Transverse colon (tissue), 4 donors: Measurements from ENCODE around the gene RGS7. TPM values are rescaled to one million over a fixed set of nuclear protein-coding genes. Genes with fewer than 3 reads are reported as not detected.
"Not testable (repeated sequence)": the region's sequence is repeated elsewhere in the genome, so short reads cannot be mapped to it uniquely, and the experiment has no call there.

Experiments used
- DNase-seq: peaks from one replicate; pipeline ENCODE4 v3.0.0-alpha.2; 2019
- H3K27ac ChIP-seq, 4 donors: fragments of 200-600 bp; sonication (generic); 2 replicates each; pipeline ENCODE4 v1.5.1; 2016 to 2018; ENCODE audit warnings: inconsistent platforms in 4 of 4
- H3K27me3 ChIP-seq: fragments of 200-600 bp; sonication (generic); 2 replicates; pipeline ENCODE4 v1.5.1; 2017; ENCODE audit warnings: inconsistent platforms
- H3K36me3 ChIP-seq, 4 donors: fragments of 200-600 bp; sonication (generic); 2 replicates each; pipeline ENCODE4 v1.5.1; 2017 to 2019; ENCODE audit warnings: inconsistent platforms in 4 of 4
- H3K4me1 ChIP-seq, 4 donors: fragments of 200-600 bp; sonication (generic); 2 replicates each; pipeline ENCODE4 v1.5.1; 2017 to 2020; ENCODE audit warnings: inconsistent platforms in 4 of 4
- H3K4me3 ChIP-seq, 4 donors: fragments of 200-600 bp; sonication (generic); 1 replicate in 1 of 4; 2 replicates in 3 of 4; pipeline versions ENCODE4 v1.5.1 to v1.6.1; 2017 to 2019; ENCODE audit warnings: inconsistent platforms in 4 of 4
- H3K9me3 ChIP-seq, 2 donors: fragments of 200-600 bp; sonication (generic); 2 replicates each; pipeline ENCODE4 v1.5.1; 2017 to 2019; ENCODE audit warnings: inconsistent platforms in 2 of 2
- EP300 ChIP-seq: sonication (generic); formaldehyde crosslinking; IDR thresholded peaks from one replicate; pipeline ENCODE4 v1.6.1; 2017; ENCODE audit warnings: antibody characterized with exemption, low read depth
- POLR2A ChIP-seq: fragments of 450-650 bp; IDR thresholded peaks from one replicate; pipeline ENCODE4 v1.6.1; 2016; ENCODE audit warnings: antibody characterized with exemption, mild to moderate bottlenecking, moderate library complexity
- POLR2AphosphoS5 ChIP-seq, 3 donors: sonication (generic); formaldehyde crosslinking; IDR thresholded peaks; one replicate each; pipeline ENCODE4 v1.6.1; 2016; ENCODE audit warnings: antibody characterized with exemption in 3 of 3
- WGBS, 2 donors: methylation state at CpG; one replicate each; pipeline ENCODE4 v1.1.5; 2018; ENCODE audit warnings: low coverage in 1 of 2; 5-methylcytosine and 5-hydroxymethylcytosine counted together
- in situ Hi-C, 4 donors: fragments of 200-750 bp; cut with MboI; loops; one replicate each; pipeline versions ENCODE4 v1.15.0 to v1.15.1; 2017; ENCODE audit warnings: low sequenced_read_pairs in 3 of 4, low pct_ligation_motif_present in 1 of 4, low pct_unique_long_range_greater_than_20kb in 1 of 4
- intact Hi-C: fragments of 100-400 bp; cut with DNase I; formaldehyde crosslinking; loops from one replicate; pipeline ENCODE4 v1.15.1; 2023; ENCODE audit warnings: low total_unique reads
- total RNA-seq, 4 donors: library from RNA; depleted of rRNA; stranded (reverse); fragments of >200 nt; gene quantifications; one replicate each; pipeline ENCODE4 v1.1.0, GENCODE V29; 2016
- TF ChIP-seq, protein P1 (sequence below), 5 experiments: fragments of 200-600 bp in 3 of 5; fragments of 450-650 bp in 2 of 5; sonication (generic) in 3 of 5; IDR thresholded peaks; 1 replicate in 2 of 5; 2 replicates in 3 of 5; pipeline ENCODE4 v1.5.1; 2016 to 2017; ENCODE audit warnings: antibody characterized with exemption in 5 of 5, inconsistent platforms in 3 of 5, mild to moderate bottlenecking in 2 of 5, moderate library complexity in 1 of 5

Gene RGS7
- total RNA-seq, 4 donors from 2014 or later: 1.5 to 2.0 TPM; not detected in 2

DNA sequence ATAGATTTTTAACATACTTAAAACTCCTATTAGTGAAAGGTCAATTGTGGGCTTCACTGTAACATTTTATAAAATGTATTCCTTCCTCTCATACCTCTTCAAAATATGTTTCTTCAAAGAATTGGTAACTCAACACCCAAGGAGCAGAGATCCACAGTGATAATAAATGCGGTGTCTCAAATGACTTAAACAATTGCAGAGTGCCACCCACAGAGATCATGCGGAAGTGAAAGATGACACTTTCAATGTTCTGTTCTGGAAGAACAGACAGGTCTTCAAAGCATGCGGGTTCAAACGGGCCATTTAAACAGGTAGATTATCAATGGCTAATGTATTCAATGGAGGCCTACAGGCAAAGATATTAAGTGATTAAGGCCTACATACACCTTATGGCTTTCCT, 588.0 kb downstream of the RGS7 start:
- TF ChIP-seq POLR2AphosphoS5 (IDR thresholded peaks at IDR 0.05) (no peak), POLR2A (no peak), EP300 (no peak)
- TF ChIP-seq, protein P1, sequence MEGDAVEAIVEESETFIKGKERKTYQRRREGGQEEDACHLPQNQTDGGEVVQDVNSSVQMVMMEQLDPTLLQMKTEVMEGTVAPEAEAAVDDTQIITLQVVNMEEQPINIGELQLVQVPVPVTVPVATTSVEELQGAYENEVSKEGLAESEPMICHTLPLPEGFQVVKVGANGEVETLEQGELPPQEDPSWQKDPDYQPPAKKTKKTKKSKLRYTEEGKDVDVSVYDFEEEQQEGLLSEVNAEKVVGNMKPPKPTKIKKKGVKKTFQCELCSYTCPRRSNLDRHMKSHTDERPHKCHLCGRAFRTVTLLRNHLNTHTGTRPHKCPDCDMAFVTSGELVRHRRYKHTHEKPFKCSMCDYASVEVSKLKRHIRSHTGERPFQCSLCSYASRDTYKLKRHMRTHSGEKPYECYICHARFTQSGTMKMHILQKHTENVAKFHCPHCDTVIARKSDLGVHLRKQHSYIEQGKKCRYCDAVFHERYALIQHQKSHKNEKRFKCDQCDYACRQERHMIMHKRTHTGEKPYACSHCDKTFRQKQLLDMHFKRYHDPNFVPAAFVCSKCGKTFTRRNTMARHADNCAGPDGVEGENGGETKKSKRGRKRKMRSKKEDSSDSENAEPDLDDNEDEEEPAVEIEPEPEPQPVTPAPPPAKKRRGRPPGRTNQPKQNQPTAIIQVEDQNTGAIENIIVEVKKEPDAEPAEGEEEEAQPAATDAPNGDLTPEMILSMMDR (IDR thresholded peaks at IDR 0.05): no peak
- in situ Hi-C loops (no loop called here), intact Hi-C loops (no loop called here)
- Histone ChIP-seq H3K27ac (no peak overlapping the region), H3K27me3 (no peaks in the 10 kb centered on the region), H3K4me1 (no peaks in the 10 kb centered on the region), H3K9me3 (no peaks in the 10 kb centered on the region), H3K36me3 (no peaks in the 10 kb centered on the region), H3K4me3 (no peak overlapping the region)
- no peak for DNase-seq
- WGBS, 2 donors: 79 to 83% methylated on average over 4 of the region's 4 CpGs

DNA sequence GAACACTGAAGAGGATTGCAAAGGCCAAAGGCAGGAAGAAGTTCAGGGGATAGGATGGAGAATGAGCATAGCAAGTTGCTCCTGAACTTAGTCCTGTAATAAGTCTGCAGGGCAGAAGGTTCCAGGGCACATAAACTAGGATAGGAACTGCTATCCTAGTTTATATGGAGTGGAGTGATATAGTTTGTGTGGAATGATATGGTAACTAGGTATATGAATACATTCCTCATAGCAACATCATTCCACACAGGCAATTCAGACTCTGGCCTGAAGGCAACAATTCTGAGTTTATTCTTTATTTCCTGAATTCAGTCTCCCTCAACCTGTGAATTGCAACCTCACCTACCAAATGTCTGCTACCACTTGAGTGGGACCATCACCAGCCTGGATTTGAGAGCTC, 590.2 kb downstream of the RGS7 start:
- H3K4me1 ChIP-seq: no peaks in the 10 kb centered on the region
- no peaks in the 10 kb centered on the region for H3K36me3 ChIP-seq
- TF ChIP-seq POLR2A (no peak), EP300 (no peak), POLR2AphosphoS5 (IDR thresholded peaks at IDR 0.05) (no peak)
- TF ChIP-seq, protein P1 (IDR thresholded peaks at IDR 0.05): no peak
- no peaks in the 10 kb centered on the region for H3K27me3 ChIP-seq
- no peak overlapping the region for H3K27ac ChIP-seq
- intact Hi-C loops (no loop called here), in situ Hi-C loops (no loop called here)
- H3K4me3 ChIP-seq: no peak overlapping the region
- H3K9me3 ChIP-seq: no peaks in the 10 kb centered on the region
- no peak for DNase-seq

DNA sequence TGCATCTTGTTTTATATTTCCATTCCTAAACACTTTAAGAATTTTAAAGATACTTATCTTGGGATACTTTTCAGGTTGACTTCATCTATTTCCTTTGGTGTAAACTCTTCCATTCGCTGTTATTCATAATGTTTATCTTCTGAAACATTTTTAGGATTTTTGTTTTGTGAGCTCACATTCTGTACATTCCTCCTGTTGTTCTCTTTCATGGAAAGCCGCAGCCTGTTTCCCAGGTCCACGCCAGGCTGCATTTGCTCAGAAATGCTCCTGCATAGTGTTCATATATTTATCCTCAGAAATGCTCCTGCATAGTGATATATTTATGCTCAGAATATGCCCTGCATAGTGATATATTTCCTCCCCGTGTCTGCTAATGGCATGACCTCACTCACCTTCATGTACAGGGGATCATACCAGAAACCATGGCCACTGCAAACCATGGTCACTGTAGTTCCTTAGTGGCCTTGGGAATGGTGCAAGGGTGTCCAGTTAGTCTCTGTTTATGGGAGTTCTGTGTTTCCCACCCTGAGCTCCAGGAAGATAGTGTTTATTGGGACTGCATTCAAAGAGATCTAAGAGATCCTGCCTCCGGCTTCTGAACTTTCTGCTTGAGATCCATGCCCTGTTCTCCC, 591.2 kb downstream of the RGS7 start:
- TF ChIP-seq, protein P1 (IDR thresholded peaks at IDR 0.05): no peak
- TF ChIP-seq POLR2A (no peak), POLR2AphosphoS5 (IDR thresholded peaks at IDR 0.05) (no peak), EP300 (no peak)
- intact Hi-C loops (no loop called here), in situ Hi-C loops (no loop called here)
- Histone ChIP-seq H3K27me3 (no peaks in the 10 kb centered on the region), H3K4me3 (no peak overlapping the region), H3K27ac (no peak overlapping the region), H3K36me3 (no peaks in the 10 kb centered on the region), H3K9me3 (no peaks in the 10 kb centered on the region), H3K4me1 (no peaks in the 10 kb centered on the region)
- WGBS, 2 donors: 57 to 66% methylated on average over 5 of the region's 5 CpGs
- DNase-seq: no peak

DNA sequence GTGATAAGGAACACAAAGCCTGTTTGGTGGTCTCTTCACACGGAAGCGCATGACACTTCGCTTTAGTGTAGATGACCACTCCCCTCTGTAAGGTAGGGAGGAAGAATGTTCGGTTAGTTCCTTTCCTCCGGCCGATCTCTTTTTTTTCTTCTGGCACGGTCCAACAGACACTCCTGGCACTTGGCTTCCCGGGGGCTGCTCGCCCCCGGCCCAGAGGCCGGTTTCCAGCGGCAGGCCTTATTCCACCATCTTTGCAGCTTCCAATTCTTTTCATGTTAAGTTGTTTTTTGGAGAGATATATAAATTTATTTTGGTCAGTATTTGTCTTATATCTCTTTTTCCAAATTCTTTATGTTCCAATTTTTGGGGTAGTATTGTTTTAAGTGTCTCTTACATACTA, 593.2 kb downstream of the RGS7 start:
- in situ Hi-C loops: no loop called here
- 90 to 95% methylated on average over 9 to 12 of the region's 12 CpGs for WGBS, 2 donors
- intact Hi-C loops: no loop called here

DNA sequence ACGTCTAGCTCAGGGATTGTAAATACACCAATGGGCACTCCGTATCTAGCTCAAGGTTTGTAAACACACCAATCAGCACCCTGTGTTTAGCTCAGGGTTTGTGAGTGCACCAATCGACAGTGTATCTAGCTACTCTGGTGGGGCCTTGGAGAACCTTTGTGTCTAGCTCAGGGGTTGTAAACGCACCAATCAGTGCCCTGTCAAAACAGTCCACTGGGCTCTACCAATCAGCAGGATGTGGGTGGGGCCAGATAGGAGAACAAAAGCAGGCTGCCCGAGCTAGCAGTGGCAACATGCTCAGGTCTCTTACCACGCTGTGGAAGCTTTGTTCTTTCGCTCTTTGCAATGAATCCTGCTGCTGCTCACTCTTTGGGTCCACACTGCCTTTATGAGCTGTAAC, 593.9 kb downstream of the RGS7 start:
- H3K27ac ChIP-seq, in situ Hi-C loops, H3K4me1 ChIP-seq, H3K9me3 ChIP-seq, H3K27me3 ChIP-seq, H3K36me3 ChIP-seq, DNase-seq, H3K4me3 ChIP-seq, intact Hi-C loops: not testable (repeated sequence)
- 95 to 100% methylated on average over 2 to 7 of the region's 7 CpGs for WGBS, 2 donors

More for the DNA sequence above, 593.2 kb downstream of the RGS7 start:
- no peak for DNase-seq
- Histone ChIP-seq H3K36me3 (no peaks in the 10 kb centered on the region), H3K4me1 (no peaks in the 10 kb centered on the region), H3K9me3 (no peaks in the 10 kb centered on the region), H3K27ac (no peak overlapping the region), H3K27me3 (no peaks in the 10 kb centered on the region), H3K4me3 (no peak overlapping the region)
- TF ChIP-seq POLR2A: no peak
- TF ChIP-seq EP300: no peak

DNA sequence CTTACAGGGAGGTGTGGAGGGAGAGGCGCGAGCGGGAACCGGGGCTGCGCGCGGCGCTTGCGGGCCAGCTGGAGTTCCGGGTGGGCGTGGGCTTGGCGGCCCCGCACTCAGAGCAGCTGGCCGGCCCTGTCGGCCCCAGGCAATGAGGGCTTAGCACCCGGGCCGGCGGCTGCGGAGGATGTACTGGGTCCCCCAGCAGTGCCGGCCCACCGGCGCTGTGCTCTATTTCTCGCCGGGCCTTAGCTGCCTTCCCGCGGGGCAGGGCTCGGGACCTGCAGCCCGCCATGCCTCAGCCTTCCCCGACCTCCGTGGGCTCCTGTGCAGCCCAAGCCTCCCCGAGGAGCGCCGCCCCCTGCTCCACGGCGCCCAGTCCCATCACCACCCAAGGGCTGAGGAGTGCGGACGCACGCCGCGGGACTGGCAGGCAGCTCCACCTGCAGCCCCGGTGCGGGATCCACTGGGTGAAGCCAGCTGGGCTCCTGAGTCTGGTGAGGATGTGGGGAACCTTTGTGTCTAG, 594.5 kb downstream of the RGS7 start:
- DNase-seq, H3K36me3 ChIP-seq, intact Hi-C loops, H3K4me3 ChIP-seq, H3K27ac ChIP-seq, H3K27me3 ChIP-seq, H3K4me1 ChIP-seq, in situ Hi-C loops, H3K9me3 ChIP-seq: not testable (repeated sequence)
- WGBS, 2 donors: 94% methylated on average over 25 of the region's 42 CpGs; no CpG with 5 or more reads in 1 of the 2 donors

DNA sequence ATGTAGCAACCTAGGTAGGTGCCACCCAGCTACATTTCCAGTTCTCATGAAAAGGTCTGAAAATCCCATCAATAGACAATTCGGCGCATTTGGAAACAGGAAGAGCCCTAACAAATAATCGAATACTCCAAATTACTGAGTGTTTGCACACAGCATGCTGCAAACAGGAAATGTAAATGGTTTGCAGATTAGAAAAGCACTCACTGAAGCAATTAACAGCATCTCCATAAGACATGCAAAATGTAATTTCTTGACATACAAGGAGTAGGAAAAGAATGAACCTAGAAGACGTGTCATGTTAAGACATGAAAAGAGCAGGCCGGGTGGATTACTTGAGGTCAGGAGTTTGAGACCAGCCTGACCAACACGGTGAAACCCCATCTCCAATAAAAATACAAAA, 598.2 kb downstream of the RGS7 start:
- H3K4me3 ChIP-seq, DNase-seq, H3K9me3 ChIP-seq, H3K4me1 ChIP-seq, H3K36me3 ChIP-seq, H3K27me3 ChIP-seq, in situ Hi-C loops, H3K27ac ChIP-seq, intact Hi-C loops: not testable (repeated sequence)
- 71 to 82% methylated on average over 6 of the region's 6 CpGs for WGBS, 2 donors
